Heart right ventricle (tissue), 16 donors: ENCODE data around the gene LCNL1. TPM values are rescaled to one million over a fixed set of nuclear protein-coding genes. Genes with fewer than 3 reads are reported as not detected.

Experiments used
- ATAC-seq, 8 donors: fragments of 200-7000 bp; cut with Tn5 transposase; one replicate each; pipeline ENCODE4 v1.9.1; 2020; ENCODE audit warnings: mild to moderate bottlenecking in 8 of 8, moderate library complexity in 8 of 8, moderate number of reproducible peaks in 1 of 8
- DNase-seq, 2 donors: peaks; one replicate each; pipeline ENCODE4 v3.0.0-alpha.2; 2020
- H3K27ac ChIP-seq, 10 donors: fragments of 200-600 bp; sonication (generic) in 2 of 10; one replicate each; pipeline versions ENCODE4 v1.5.0 to v1.8.0; 2020 to 2022; ENCODE audit warnings: mild to moderate bottlenecking in 3 of 10
- H3K27me3 ChIP-seq, 7 donors: fragments of 200-600 bp; one replicate each; pipeline ENCODE4 v1.8.0; 2021 to 2022; ENCODE audit warnings: mild to moderate bottlenecking in 2 of 7
- H3K36me3 ChIP-seq, 9 donors: fragments of 200-600 bp; sonication (generic) in 1 of 9; one replicate each; pipeline versions ENCODE4 v1.5.0 to v1.8.0; 2020 to 2022; ENCODE audit warnings: mild to moderate bottlenecking in 2 of 9
- H3K4me1 ChIP-seq, 9 donors: fragments of 200-600 bp; sonication (generic) in 1 of 9; one replicate each; pipeline versions ENCODE4 v1.5.0 to v1.8.0; 2020 to 2022; ENCODE audit warnings: mild to moderate bottlenecking in 4 of 9
- H3K4me3 ChIP-seq, 10 donors: fragments of 200-600 bp; sonication (generic) in 2 of 10; one replicate each; pipeline versions ENCODE4 v1.5.0 to v1.8.0; 2020 to 2022; ENCODE audit warnings: mild to moderate bottlenecking in 7 of 10, moderate library complexity in 2 of 10
- H3K9me3 ChIP-seq, 11 donors: fragments of 200-600 bp in 10 of 11; sonication (generic) in 2 of 11; one replicate each; pipeline versions ENCODE4 v1.5.0 to v1.8.0; 2013 to 2022; ENCODE audit warnings: mild to moderate bottlenecking in 2 of 11, control low read depth in 1 of 11, moderate library complexity in 1 of 11
- WGBS, 2 donors: extraction: QIAGEN DNeasy Blood & Tissue Kit; methylation state at CpG; one replicate each; pipeline ENCODE4 v1.1.7; 2013; ENCODE audit warnings: inconsistent platforms in 1 of 2; 5-methylcytosine and 5-hydroxymethylcytosine counted together
- intact Hi-C, 10 donors: fragments of 100-400 bp; cut with DNase I; formaldehyde crosslinking; loops; one replicate each; pipeline versions ENCODE4 v1.11.1 to v1.14.2; 2022
- polyA plus RNA-seq, 2 donors: library from polyadenylated mRNA; stranded (reverse); fragments of 200-250 nt; gene quantifications; one replicate each; pipeline ENCODE4 v1.2.3, GENCODE V29; 2013
- total RNA-seq, 10 donors: library from RNA; stranded (reverse); fragmentation: NEBNext Ultra II Directional in 3 of 10; extraction: Animal tissue kit (Norgen Biotek cat#: 25700) in 3 of 10; gene quantifications; one replicate each; pipeline versions ENCODE4 v1.2.1 to v1.2.4, GENCODE V29; 2021 to 2023
- TF ChIP-seq, protein P1 (sequence below), 9 donors: fragments of 200-600 bp; sonication (generic) in 2 of 9; IDR thresholded peaks; one replicate each; pipeline versions ENCODE4 v1.5.0 to v1.8.0; 2021 to 2022; ENCODE audit warnings: antibody characterized with exemption in 9 of 9, mild to moderate bottlenecking in 5 of 9, moderate library complexity in 1 of 9
- donor health status: Arrhythmogenic right ventricular cardiomyopathy.
- donor health status: ischemic (EF 13 %, LVEDD 7.1; RV severe dilation, severe dysfunction).
- donor health status: healthy with polysubstance abuse.
- donor health status: DM: no; HTN: yes; CAD: no.
- donor health status: DM: no; HTN: no; CAD: no.
- donor health status: ischemic (EF 25% LVEDD 6.9; RV normal size, moderate dysfunction).
- donor health status: ischemic (EF 25% LVEDD 5.7; RV mildly dilated, moderate dysfunction).
- donor health status: healthy.
- donor health status: DM: yes; HTN: yes; CAD: no.
- donor health status: Ischemic cardiomyopathy.
- donor health status: ischemic (EF 35%, LVEDD 5.7; RV mildly dilated, moderate dysfunction).
- donor health status: nonischemic (EF 11% LVEDD 7.7; RV severe dilation, severe dysfunction).
- donor health status: DM: yes; HTN: yes; CAD: no.
- donor health status: PGD.
- donor health status: ischemic (EF 29% LVEDD 5.4; RV normal size, mild dysfunction).
- donor health status: nonischemic (EF 23%, LVEDD 6.1; RV moderate dilation, normal function).

The LCNL1 gene
- total and polyA plus RNA-seq, 12 donors = 0.10 to 10.9 (median 6.4) TPM

GRCh38 chr9:137015540-137015930 is 32.7 kb downstream of the LCNL1 start:
- 97 to 98% methylated on average over 24 to 25 of the region's 25 CpGs for WGBS, 2 donors
- H3K9me3 ChIP-seq = no peaks in the 10 kb centered on the region
- no peak overlapping the region for H3K4me3 ChIP-seq
- ATAC-seq (no peak), DNase-seq (no peak)
- H3K27me3 ChIP-seq = no peaks in the 10 kb centered on the region
- TF ChIP-seq, protein P1, sequence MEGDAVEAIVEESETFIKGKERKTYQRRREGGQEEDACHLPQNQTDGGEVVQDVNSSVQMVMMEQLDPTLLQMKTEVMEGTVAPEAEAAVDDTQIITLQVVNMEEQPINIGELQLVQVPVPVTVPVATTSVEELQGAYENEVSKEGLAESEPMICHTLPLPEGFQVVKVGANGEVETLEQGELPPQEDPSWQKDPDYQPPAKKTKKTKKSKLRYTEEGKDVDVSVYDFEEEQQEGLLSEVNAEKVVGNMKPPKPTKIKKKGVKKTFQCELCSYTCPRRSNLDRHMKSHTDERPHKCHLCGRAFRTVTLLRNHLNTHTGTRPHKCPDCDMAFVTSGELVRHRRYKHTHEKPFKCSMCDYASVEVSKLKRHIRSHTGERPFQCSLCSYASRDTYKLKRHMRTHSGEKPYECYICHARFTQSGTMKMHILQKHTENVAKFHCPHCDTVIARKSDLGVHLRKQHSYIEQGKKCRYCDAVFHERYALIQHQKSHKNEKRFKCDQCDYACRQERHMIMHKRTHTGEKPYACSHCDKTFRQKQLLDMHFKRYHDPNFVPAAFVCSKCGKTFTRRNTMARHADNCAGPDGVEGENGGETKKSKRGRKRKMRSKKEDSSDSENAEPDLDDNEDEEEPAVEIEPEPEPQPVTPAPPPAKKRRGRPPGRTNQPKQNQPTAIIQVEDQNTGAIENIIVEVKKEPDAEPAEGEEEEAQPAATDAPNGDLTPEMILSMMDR (IDR thresholded peaks at IDR 0.05) = no peak
- H3K27ac ChIP-seq = no peak overlapping the region
- intact Hi-C loops = no loop called here
- no peaks in the 10 kb centered on the region for H3K4me1 ChIP-seq
- peaks cover 0 to 88% (median 32%) of the 10 kb centered on the region in 9 donors for H3K36me3 ChIP-seq

DNA sequence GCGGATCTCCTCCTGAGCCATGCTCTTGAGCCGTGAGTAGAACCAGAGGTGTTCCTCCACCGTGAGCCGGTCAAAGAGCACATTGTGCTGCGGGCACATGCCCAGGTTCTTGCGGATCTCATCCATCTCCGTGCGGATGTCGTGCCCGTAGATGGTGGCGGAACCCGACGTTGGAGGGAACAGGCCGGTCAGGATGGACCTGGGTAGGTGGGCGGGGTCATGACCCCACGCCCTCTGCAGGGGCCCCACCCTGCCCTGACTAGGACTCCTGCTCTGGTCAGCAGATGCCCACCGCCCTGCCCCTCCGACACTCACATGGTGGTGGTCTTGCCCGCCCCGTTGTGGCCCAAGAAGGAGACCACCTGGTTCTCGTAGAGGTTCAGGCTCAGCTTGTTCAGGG is 33.2 kb downstream of the LCNL1 start:
- H3K4me3 ChIP-seq = no peak overlapping the region
- 95 to 96% methylated on average over 21 of the region's 21 CpGs for WGBS, 2 donors
- H3K4me1 ChIP-seq = no peaks in the 10 kb centered on the region
- H3K27ac ChIP-seq = no peak overlapping the region
- no peaks in the 10 kb centered on the region for H3K27me3 ChIP-seq
- no peaks in the 10 kb centered on the region for H3K9me3 ChIP-seq
- intact Hi-C loops = no loop called here
- ATAC-seq (no peak), DNase-seq (no peak)
- H3K36me3 ChIP-seq = peaks cover 0 to 91% (median 32%) of the 10 kb centered on the region in 9 donors
- TF ChIP-seq, protein P1 (IDR thresholded peaks at IDR 0.05) = no peak

- H3K9me3 ChIP-seq = no peaks in the 10 kb centered on the region
- no peak overlapping the region for H3K4me3 ChIP-seq
- no peak overlapping the region for H3K27ac ChIP-seq
- 96 to 98% methylated on average over 16 of the region's 16 CpGs for WGBS, 2 donors
- ATAC-seq (no peak), DNase-seq (no peak)
- peaks cover 0 to 91% (median 30%) of the 10 kb centered on the region in 9 donors for H3K36me3 ChIP-seq
- H3K27me3 ChIP-seq = no peaks in the 10 kb centered on the region
- intact Hi-C loops = no loop called here
- TF ChIP-seq, protein P1 (IDR thresholded peaks at IDR 0.05) = no peak
- no peaks in the 10 kb centered on the region for H3K4me1 ChIP-seq
Measured at GRCh38 chr9:137016436-137016835, 33.6 kb downstream of the LCNL1 start.

DNA sequence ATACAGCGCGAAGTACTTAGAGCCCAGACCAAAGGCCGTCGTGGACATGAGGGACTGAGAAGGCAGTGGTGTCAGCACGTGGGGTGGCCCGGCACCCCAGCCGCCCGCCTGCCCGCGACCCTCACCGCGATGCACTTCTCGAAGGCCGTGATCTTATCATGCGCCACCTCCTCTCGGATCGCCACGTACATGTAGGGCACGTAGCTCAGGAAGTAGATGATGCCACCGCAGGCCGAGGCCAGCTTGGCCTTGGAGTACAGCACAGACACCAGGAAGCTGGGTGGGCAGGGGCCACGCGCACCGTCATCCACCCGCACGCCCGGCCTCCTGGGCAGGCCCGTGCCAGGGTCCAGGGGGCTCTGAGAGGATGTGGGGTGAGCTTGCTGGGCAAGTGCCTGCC is 34.3 kb downstream of the LCNL1 start:
- H3K27ac ChIP-seq = no peak overlapping the region
- H3K4me1 ChIP-seq = no peaks in the 10 kb centered on the region
- H3K9me3 ChIP-seq = no peaks in the 10 kb centered on the region
- intact Hi-C loops = no loop called here
- H3K4me3 ChIP-seq = no peak overlapping the region
- TF ChIP-seq, protein P1 (IDR thresholded peaks at IDR 0.05) = no peak
- ATAC-seq = no peak
- peaks cover 0 to 87% (median 24%) of the 10 kb centered on the region in 9 donors for H3K36me3 ChIP-seq
- DNase-seq = no peak
- H3K27me3 ChIP-seq = no peaks in the 10 kb centered on the region
- 97% methylated on average over 27 to 28 of the region's 28 CpGs for WGBS, 2 donors
